Testis (tissue), 2 donors: Measurements from ENCODE around the gene SSBP3.

Experiments
- CTCF ChIP-seq, 3 experiments: fragments of 450-650 bp in 2 of 3; fragments of 200-600 bp in 1 of 3; sonication (generic) in 1 of 3; IDR thresholded peaks; one replicate each; pipeline ENCODE4 v1.5.1; 2016 to 2019; ENCODE audit warnings: antibody characterized with exemption in 3 of 3, mild to moderate bottlenecking in 2 of 3, moderate library complexity in 1 of 3
- POLR2A ChIP-seq: fragments of 450-650 bp; IDR thresholded peaks from one replicate; pipeline ENCODE4 v1.6.1; 2017; ENCODE audit warnings: antibody characterized with exemption, mild to moderate bottlenecking, moderate library complexity

GRCh38 chr1:54339126-54339525 lies 67.1 kb downstream of the SSBP3 start:
- TF ChIP-seq CTCF (IDR thresholded peaks at IDR 0.05) (no peak), POLR2A (no peak)
